ENCODE measurements around the gene APOA1. TPM values are rescaled to one million over a fixed set of nuclear protein-coding genes. Genes with fewer than 3 reads are reported as not detected.
A peak's percentile ranks its signal among the peaks of the same experiment; 100 is the strongest.

The APOA1 gene
- total RNA-seq, 4 donors from 2014 or later = 1.3 TPM; not detected in 3

DNA sequence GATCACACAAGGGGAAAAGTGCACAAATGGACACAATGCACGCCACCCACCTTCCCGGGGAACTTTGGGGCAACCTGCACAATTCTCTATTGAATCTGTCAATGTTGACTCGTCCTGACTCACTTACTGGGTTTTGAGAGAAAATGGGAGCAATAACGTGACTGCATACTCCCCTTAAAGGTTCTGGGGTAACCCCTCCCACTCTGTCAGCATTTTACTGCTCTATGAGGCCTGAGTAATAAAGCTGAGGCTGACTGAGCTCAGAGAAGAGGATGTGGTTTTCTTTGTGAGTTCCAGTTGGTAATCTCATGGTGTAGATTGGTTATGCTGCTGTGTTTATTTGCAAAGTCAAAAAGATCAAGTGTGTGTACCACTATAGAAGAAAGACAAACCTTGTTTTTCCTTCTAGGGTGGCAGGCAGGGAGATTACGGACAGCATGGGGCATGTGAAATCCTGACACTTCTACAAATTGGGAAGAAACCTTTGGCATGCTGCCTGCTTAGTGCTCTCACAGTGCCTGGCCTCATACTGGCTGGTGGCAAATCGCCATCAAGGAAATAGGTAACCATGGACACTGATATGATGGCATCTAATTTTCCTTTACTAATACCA lies 16.1 kb upstream of the APOA1 start:
- Histone ChIP-seq H3K27me3 (no peaks in the 10 kb centered on the region), H3K36me3 (peaks cover 0 to 81% of the 10 kb centered on the region in 2 donors), H3K27ac (no peak overlapping the region), H3K4me3 (no peak overlapping the region), H3K9me3 (no peaks in the 10 kb centered on the region), H3K4me1 (peaks cover 0 to 21% (median 0%) of the 10 kb centered on the region in 3 donors)
- TF ChIP-seq POLR2A (IDR thresholded peaks at IDR 0.05) = no peak
- TF ChIP-seq POLR2AphosphoS5 (IDR thresholded peaks at IDR 0.05) = no peak
- no peak for TF ChIP-seq EP300 (IDR thresholded peaks at IDR 0.05)
- TF ChIP-seq, protein P1, sequence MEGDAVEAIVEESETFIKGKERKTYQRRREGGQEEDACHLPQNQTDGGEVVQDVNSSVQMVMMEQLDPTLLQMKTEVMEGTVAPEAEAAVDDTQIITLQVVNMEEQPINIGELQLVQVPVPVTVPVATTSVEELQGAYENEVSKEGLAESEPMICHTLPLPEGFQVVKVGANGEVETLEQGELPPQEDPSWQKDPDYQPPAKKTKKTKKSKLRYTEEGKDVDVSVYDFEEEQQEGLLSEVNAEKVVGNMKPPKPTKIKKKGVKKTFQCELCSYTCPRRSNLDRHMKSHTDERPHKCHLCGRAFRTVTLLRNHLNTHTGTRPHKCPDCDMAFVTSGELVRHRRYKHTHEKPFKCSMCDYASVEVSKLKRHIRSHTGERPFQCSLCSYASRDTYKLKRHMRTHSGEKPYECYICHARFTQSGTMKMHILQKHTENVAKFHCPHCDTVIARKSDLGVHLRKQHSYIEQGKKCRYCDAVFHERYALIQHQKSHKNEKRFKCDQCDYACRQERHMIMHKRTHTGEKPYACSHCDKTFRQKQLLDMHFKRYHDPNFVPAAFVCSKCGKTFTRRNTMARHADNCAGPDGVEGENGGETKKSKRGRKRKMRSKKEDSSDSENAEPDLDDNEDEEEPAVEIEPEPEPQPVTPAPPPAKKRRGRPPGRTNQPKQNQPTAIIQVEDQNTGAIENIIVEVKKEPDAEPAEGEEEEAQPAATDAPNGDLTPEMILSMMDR (IDR thresholded peaks at IDR 0.05) = no peak
- 74 to 86% methylated on average over 5 to 6 of the region's 6 CpGs for WGBS, 2 donors (ENCODE audit: low coverage in 1 of 2)
- ATAC-seq = no peak

DNA sequence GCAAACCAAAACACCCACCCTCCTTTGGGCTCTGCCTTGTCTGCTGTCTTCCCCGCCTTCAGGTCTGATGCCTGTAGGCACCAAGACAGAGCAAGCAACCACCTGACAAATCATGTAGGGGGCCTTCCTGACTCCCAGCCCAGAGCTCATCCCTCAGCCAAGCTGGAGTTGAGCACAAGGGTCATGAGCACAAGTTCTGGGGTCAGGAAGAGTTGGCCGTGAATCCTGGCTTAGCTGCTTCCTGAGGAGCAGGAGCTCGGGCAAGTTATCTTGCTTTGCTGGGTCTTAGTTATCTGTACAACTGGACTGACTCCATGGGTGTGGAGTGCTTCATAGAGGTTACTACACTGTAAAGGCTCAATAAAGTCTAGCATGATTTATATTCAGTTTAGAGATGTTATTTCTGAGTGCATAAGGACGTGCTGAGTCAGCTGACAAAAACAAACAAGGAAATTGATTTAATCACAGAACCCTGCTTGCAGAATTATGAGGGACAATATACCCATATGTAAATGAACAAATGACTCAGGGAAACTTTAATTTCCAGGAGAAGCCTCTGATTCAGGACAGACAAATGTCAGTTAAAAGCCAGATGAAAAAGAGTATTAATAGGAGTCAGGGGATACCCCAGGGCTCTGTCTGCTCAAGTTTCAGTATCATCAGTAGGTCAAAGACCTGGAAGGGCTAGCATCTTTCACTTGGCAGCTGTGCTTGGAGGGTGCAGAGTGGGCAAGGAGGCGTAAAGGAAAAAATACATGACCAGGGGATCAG lies 15.0 kb upstream of the APOA1 start:
- Histone ChIP-seq H3K4me3 (no peak overlapping the region), H3K27me3 (no peaks in the 10 kb centered on the region), H3K36me3 (peaks cover 0 to 81% of the 10 kb centered on the region in 2 donors), H3K9me3 (no peaks in the 10 kb centered on the region), H3K4me1 (peaks cover 0 to 21% (median 0%) of the 10 kb centered on the region in 3 donors), H3K27ac (no peak overlapping the region)
- no peak for ATAC-seq
- no peak for TF ChIP-seq EP300 (IDR thresholded peaks at IDR 0.05)
- TF ChIP-seq POLR2AphosphoS5 (IDR thresholded peaks at IDR 0.05) = no peak
- no peak for TF ChIP-seq POLR2A (IDR thresholded peaks at IDR 0.05)
- 36 to 62% methylated on average over 2 to 5 of the region's 5 CpGs for WGBS, 2 donors (ENCODE audit: low coverage in 1 of 2)

DNA sequence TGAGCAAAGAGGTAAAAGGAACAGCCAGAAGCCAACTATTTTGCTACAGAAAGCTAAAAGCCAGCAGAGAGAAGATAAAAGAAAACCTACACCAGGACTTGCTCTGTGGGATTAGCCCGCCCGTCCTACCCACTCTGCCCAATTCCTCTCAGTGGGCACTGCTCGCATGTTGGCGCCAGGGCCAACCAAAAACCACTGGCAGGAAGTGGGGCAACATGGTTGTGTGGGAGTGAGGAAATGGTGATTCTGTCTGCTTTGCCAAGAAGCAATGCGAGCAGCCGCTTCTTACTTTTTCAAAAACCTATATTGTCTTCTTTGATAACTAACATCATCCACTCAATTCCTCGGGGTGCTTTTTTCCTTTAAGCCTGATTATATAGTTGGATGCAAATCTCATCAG lies 14.2 kb upstream of the APOA1 start:
- Histone ChIP-seq H3K36me3 (peaks cover 0 to 81% of the 10 kb centered on the region in 2 donors), H3K9me3 (no peaks in the 10 kb centered on the region), H3K4me1 (peaks cover 0 to 21% (median 0%) of the 10 kb centered on the region in 3 donors), H3K4me3 (no peak overlapping the region), H3K27me3 (no peaks in the 10 kb centered on the region), H3K27ac (no peak overlapping the region)
- ATAC-seq = peak; percentile 39
- TF ChIP-seq, protein P1 (IDR thresholded peaks at IDR 0.05) = no peak
- no peak for TF ChIP-seq POLR2AphosphoS5 (IDR thresholded peaks at IDR 0.05)
- TF ChIP-seq POLR2A (IDR thresholded peaks at IDR 0.05) = no peak
- no peak for TF ChIP-seq EP300 (IDR thresholded peaks at IDR 0.05)
- WGBS, 2 donors (ENCODE audit: low coverage in 1 of 2) = 78 to 81% methylated on average over 7 of the region's 7 CpGs

DNA sequence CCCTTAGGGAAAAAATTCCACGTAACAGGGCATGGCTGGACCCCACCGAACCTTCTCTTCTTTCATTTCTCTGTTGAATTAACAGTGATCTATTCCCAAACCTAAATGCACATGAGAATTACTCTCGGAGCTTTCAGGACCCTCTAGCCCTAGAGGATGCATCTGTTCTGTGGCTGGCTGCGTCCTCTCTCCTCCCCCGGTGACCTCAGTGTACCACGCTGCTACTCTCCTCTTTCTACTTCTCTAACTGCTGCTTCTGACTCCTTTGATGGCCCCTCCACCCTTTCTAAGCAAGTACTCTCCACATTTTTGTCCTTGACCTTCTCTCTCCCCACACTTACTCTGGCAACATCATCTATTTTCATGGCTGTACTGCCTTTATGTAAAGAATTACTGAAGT lies 12.1 kb upstream of the APOA1 start:
- 86 to 94% methylated on average over 3 to 6 of the region's 6 CpGs for WGBS, 2 donors (ENCODE audit: low coverage in 1 of 2)
- peaks cover 0 to 82% of the 10 kb centered on the region in 2 donors for H3K36me3 ChIP-seq
- no peak overlapping the region for H3K4me3 ChIP-seq
- no peak for ATAC-seq
- no peak overlapping the region for H3K27ac ChIP-seq
- TF ChIP-seq POLR2AphosphoS5 (IDR thresholded peaks at IDR 0.05) (no peak), EP300 (IDR thresholded peaks at IDR 0.05) (no peak), POLR2A (IDR thresholded peaks at IDR 0.05) (no peak)
- TF ChIP-seq, protein P1 (IDR thresholded peaks at IDR 0.05) = no peak
- peaks cover 0 to 21% (median 0%) of the 10 kb centered on the region in 3 donors for H3K4me1 ChIP-seq
- H3K27me3 ChIP-seq = no peaks in the 10 kb centered on the region
- no peaks in the 10 kb centered on the region for H3K9me3 ChIP-seq

DNA sequence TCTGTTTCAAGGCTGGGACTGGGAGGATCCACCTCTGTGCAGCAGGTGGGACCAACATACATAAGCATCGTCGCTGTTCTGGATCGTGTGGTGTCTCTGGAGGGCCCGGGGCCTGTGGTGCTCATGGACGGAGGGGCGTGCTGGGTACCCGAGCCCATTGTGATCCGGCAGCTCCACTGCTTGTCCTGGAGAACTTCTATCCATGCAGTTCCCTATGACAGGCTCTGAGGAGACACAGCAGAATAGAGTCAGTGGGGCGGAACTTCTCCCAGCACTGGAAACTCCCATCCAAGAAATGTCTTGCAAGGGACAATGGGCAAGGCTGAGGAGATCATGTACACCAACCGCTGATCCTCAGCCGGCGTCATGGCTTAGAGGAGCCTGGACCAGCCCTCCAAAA lies 11.6 kb upstream of the APOA1 start:
- TF ChIP-seq POLR2A (IDR thresholded peaks at IDR 0.05) = no peak
- TF ChIP-seq POLR2AphosphoS5 (IDR thresholded peaks at IDR 0.05) = no peak
- TF ChIP-seq EP300 (IDR thresholded peaks at IDR 0.05) = no peak
- TF ChIP-seq, protein P1 (IDR thresholded peaks at IDR 0.05) = no peak
- Histone ChIP-seq H3K4me3 (no peak overlapping the region), H3K4me1 (peaks cover 0 to 21% (median 0%) of the 10 kb centered on the region in 3 donors), H3K27me3 (no peaks in the 10 kb centered on the region), H3K9me3 (no peaks in the 10 kb centered on the region), H3K36me3 (peaks cover 0 to 79% of the 10 kb centered on the region in 2 donors), H3K27ac (no peak overlapping the region)
- no peak for ATAC-seq
- 90% methylated on average over 8 of the region's 12 CpGs; no CpG with 5 or more reads in 1 of the 2 donors for WGBS, 2 donors (ENCODE audit: low coverage in 1 of 2)

All from gastroesophageal sphincter (tissue), 4 donors.